ENCODE measurements around the gene ERAL1. TPM values are rescaled to one million over a fixed set of nuclear protein-coding genes. Genes with fewer than 3 reads are reported as not detected.

Gene ERAL1
- total and polyA plus RNA-seq, 2 of the 4 experiments (the other 2 are of a cell fraction), result 34.1 to 62.3 TPM

DNA sequence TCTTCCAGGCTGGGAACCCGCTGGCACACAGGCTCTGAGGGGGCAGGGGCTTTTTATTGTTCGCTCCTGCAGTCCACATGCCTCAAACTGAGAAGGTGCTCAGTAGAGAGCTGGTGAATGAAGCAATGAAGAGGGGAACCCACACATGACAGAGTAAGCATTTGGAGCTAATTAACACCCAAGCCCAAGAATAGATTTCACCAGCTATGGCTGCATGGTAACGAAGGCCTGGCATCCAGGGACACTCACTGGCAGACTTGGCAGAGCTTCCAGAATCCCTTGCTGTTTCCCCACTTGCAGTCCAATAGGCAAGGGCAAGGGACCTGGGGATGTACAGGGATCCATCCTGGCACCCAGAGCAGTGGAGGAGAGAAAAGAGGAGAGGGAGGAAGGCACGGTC lies 30.5 kb downstream of the ERAL1 start:
- H3K23ac ChIP-seq (ENCODE audit: low read depth, low read length), result no peak overlapping the region
- no peak overlapping the region for H4K8ac ChIP-seq (ENCODE audit: low read depth in 2 of 2, low read length in 2 of 2)
- H2BK20ac ChIP-seq (ENCODE audit: low read depth, low read length), result no peak overlapping the region
- H3K4me1 ChIP-seq (ENCODE audit: control insufficient read depth, insufficient read depth, low read length), result no peaks in the 10 kb centered on the region
- no peak overlapping the region for H2AK5ac ChIP-seq (ENCODE audit: low read depth, low read length)
- H3K79me1 ChIP-seq (ENCODE audit: low read depth in 1 of 2, low read length in 2 of 2), result peaks cover 0 to 3% of the 10 kb centered on the region in 2 experiments; a peak in 3 of 4 replicates
- H3K9me1 ChIP-seq (ENCODE audit: insufficient read depth, low read length), result no peaks in the 10 kb centered on the region
- no peaks in the 10 kb centered on the region for H3K9me3 ChIP-seq (ENCODE audit: control insufficient read depth, insufficient read depth, low read length)
- H2AK9ac ChIP-seq (replicated peaks; ENCODE audit: low read depth, low read length, poor library complexity), result no peak overlapping the region
- no peaks in the 10 kb centered on the region for H3K27me3 ChIP-seq (ENCODE audit: control insufficient read depth, insufficient read depth, low read length)
- DNase-seq, result no peak
- 0 out of 2 replicates have a peak, but pooled peaks cover 8% of the 10 kb centered on the region for H4K20me1 ChIP-seq (ENCODE audit: insufficient read depth, low read length)
- no peak overlapping the region for H4K5ac ChIP-seq (ENCODE audit: low read depth, low read length)
- no peak overlapping the region for H3K14ac ChIP-seq (replicated peaks; ENCODE audit: low read depth, low read length)
- peaks cover 54% of the 10 kb centered on the region for H3K36me3 ChIP-seq (ENCODE audit: control insufficient read depth, insufficient read depth, low read length)
- no peak overlapping the region for H3K9ac ChIP-seq (ENCODE audit: low read depth, low read length)
- H2AFZ ChIP-seq (replicated peaks; ENCODE audit: low read length, poor library complexity), result no peak overlapping the region
- H4K91ac ChIP-seq (ENCODE audit: insufficient read depth, low read depth, low read length), result no peak overlapping the region
- no TSS peak for BruUV-seq (replicated peaks)
- no peak overlapping the region for H3K4me2 ChIP-seq (ENCODE audit: low read depth, low read length)
- in situ Hi-C loops (cut with MboI; ENCODE audit: low sequenced_read_pairs) (no loop called here), intact Hi-C loops (cut with micrococcal nuclease) (no loop called here), dilution Hi-C loops (cut with HindIII; ENCODE audit: low sequenced_read_pairs, unreplicated experiment) (no loop called here)
- no peak overlapping the region for H2BK5ac ChIP-seq (ENCODE audit: low read depth, low read length, poor library complexity, severe bottlenecking)
- no peak overlapping the region for H3K18ac ChIP-seq (ENCODE audit: low read depth, low read length)
- H3K4ac ChIP-seq (ENCODE audit: low read depth, low read length), result no peak overlapping the region
- H2BK15ac ChIP-seq (ENCODE audit: low read depth, low read length), result no peak overlapping the region
- no peak overlapping the region for H2BK120ac ChIP-seq (ENCODE audit: low read depth, low read length)
- POLR2A ChIA-PET (ENCODE audit: unreplicated experiment), result no interaction called here
- ATAC-seq (ENCODE audit: low read depth), result no peak
- CTCF ChIA-PET, result no interaction called here
- TF ChIP-seq, protein P1, sequence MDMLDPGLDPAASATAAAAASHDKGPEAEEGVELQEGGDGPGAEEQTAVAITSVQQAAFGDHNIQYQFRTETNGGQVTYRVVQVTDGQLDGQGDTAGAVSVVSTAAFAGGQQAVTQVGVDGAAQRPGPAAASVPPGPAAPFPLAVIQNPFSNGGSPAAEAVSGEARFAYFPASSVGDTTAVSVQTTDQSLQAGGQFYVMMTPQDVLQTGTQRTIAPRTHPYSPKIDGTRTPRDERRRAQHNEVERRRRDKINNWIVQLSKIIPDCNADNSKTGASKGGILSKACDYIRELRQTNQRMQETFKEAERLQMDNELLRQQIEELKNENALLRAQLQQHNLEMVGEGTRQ (IDR thresholded peaks at IDR 0.05; ENCODE audit: low read depth, low read length), result no peak
- TF ChIP-seq RAD21 (IDR thresholded peaks at IDR 0.05; ENCODE audit: low read length) (no peak), POLR2A (IDR thresholded peaks at IDR 0.05; ENCODE audit: low read depth, low read length) (no peak), MAFK (IDR thresholded peaks at IDR 0.05; ENCODE audit: low read depth, low read length) (no peak), RCOR1 (IDR thresholded peaks at IDR 0.05; ENCODE audit: insufficient replicate concordance, low read length) (no peak), MAZ (IDR thresholded peaks at IDR 0.05; ENCODE audit: borderline replicate concordance, low read depth, low read length) (no peak), FOS (IDR thresholded peaks at IDR 0.05; ENCODE audit: low read depth, low read length) (no peak), BHLHE40 (IDR thresholded peaks at IDR 0.05; ENCODE audit: low read depth, low read length) (no peak), RFX5 (IDR thresholded peaks at IDR 0.05; ENCODE audit: low read depth, low read length) (no peak)
- TF ChIP-seq, protein P2, sequence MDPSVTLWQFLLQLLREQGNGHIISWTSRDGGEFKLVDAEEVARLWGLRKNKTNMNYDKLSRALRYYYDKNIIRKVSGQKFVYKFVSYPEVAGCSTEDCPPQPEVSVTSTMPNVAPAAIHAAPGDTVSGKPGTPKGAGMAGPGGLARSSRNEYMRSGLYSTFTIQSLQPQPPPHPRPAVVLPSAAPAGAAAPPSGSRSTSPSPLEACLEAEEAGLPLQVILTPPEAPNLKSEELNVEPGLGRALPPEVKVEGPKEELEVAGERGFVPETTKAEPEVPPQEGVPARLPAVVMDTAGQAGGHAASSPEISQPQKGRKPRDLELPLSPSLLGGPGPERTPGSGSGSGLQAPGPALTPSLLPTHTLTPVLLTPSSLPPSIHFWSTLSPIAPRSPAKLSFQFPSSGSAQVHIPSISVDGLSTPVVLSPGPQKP (IDR thresholded peaks at IDR 0.05; ENCODE audit: borderline replicate concordance, low read depth, low read length), result no peak
- H3K56ac ChIP-seq (ENCODE audit: extremely low read depth, insufficient read depth, low read length), result no peak overlapping the region
- H3K4me3 ChIP-seq (ENCODE audit: insufficient read depth, low read depth, low read length), result no peak overlapping the region
- 100% methylated on average over 1 of the region's 4 CpGs; no CpG with 5 or more reads in 1 of the 2 experiments for WGBS, 2 experiments (ENCODE audit: extremely low coverage in 2 of 2, insufficient read length in 1 of 2)
- H3K27ac ChIP-seq (ENCODE audit: insufficient read depth, low read length), result no peak overlapping the region
